CD4-positive, alpha-beta T cell treated with Interleukin-15 for 4 hours (primary cell): ENCODE results near the gene CHRM2.

Source experiments
- DNase-seq: peaks from one replicate; pipeline ENCODE4 v3.0.0-alpha.2; 2020; ENCODE audit warnings: low spot score

CHRM2 gene

GRCh38 chr7:137025469-137026175 is 157.2 kb downstream of the CHRM2 start:
- DNase-seq = no peak

DNA sequence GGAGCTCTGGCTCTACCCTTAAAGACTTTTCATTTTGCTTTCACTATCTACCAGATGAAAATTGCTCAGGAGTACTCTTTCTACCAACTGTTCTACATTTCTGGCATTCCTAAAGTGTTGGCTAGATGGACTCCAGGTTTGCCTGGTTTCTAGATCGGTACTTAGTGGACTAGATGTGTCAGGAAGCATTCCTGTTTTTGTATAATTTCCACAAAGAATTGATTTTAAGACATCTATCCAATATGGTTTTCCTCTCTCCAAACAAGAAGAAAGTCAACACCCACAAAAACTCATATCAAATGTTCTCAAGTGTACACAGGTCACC is 157.7 kb downstream of the CHRM2 start:
- no peak for DNase-seq

DNA sequence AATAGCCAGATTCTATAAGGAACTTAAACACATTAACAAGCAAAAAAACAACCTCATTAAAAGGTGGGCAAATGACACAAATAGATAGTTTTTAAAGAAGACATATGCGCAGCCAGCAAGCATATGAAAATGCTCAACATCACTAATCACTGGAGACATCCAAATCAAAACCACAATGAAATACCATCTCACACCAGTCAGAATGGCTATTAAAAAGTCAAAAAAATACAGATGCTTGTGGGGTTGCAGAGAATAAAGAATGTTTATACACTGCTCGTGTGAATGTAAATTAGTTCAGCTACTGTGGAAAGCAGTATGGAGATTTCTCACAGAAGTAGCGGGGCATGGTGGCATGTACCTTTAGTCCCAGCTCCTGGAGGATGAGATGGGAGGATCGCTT is 164.0 kb downstream of the CHRM2 start:
- DNase-seq = no peak

DNA sequence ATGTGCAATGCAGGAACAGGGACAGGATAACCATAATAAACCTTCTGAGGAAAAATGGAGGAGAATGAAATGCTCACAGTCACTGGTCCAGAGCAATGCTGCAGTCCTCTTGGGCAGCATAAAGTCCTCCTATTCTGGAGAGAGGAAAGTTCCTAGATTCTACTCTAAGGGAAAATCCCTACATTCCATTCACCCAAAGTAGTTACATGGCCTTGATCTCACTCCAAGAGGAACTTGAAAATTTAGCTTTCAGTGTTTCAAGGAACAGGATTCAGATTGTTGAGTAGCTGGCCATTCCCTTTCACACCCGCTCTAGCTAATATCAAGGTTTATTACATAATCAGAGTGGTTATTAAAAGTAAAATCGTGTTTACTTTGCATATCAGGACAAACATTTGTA is 168.3 kb downstream of the CHRM2 start:
- no peak for DNase-seq

DNA sequence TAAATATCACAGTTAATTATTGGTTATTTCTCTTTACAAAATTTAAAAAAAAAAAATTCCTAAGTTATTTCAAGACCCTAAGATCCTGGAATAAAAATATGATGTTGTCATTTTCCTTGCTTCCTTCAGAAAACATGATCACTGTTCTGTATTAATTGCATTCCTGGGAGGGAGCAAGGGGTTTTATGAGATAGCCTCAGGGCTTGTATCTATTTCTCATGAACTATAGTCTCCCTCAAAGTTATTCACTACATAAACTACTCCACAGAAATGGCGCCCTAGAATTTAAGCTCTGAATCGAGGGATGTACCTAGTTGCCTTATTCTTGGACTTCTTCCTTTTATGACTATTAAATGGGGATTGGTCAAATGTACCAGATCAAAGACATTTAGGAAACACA is 170.3 kb downstream of the CHRM2 start:
- DNase-seq = no peak

DNA sequence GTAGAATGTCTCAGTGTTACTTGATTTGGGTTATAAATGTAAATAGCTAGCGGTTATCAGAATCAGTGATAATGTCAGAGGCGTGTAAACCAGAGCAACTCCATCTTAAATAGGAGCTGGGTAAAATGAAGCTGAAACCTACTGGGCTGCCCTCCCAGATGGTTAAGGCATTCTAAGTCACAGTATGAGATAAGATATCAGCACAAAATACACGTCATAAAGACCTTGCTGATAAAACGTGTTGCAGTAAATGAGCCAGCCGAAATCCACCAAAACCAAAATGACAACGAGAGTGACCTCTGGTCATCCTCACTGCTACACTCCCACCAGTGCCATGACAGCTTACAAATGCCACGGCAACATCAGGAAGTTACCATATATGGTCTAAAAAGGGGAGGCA is 172.3 kb downstream of the CHRM2 start:
- DNase-seq = no peak

GRCh38 chr7:137045573-137045972 is 177.1 kb downstream of the CHRM2 start:
- DNase-seq = no peak

DNA sequence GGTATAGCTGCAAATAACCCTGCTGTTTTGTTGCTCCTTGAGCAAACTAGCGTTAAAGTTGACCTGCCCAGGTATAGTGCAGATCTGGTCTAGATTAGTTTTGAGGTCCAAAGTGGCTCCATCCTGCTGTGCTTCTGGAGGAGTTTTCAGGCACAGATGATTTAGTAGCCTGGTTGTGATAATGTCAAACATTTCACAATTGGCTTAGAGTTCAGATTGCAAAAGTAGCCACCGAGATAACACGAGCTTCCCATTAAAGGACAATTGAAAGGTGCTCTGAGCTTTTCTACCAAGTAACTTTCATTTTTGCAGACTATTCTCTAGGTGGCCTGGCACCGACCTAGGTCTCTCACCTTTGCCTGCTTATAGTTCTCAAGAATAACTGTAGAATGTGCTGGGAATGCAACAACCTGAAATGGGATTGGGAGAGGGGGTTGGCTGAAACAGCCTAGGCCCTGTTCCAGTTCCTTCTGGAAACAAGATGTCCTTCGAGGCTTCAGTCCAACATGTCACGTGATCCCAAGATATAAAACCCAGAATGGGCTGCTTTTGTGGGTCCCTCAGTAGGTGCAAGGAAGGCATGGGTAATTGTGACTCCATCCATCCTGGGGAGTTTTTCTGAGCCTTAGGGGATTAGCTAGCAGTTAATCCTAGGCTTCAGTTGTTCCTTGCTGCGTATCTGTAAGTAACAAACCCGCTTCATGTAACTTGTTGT is 201.0 kb downstream of the CHRM2 start:
- no peak for DNase-seq
